Heart left ventricle (tissue), 16 donors: Measurements from ENCODE around the gene ZRANB1. TPM values are rescaled to one million over a fixed set of nuclear protein-coding genes. Genes with fewer than 3 reads are reported as not detected.

Experiments used
- ATAC-seq, 4 donors: fragments of 200-7000 bp; cut with Tn5 transposase; one replicate each; pipeline ENCODE4 v1.9.1; 2020 to 2022; ENCODE audit warnings: moderate library complexity in 4 of 4, mild to moderate bottlenecking in 3 of 4, moderate number of reproducible peaks in 1 of 4
- DNase-seq, 5 donors: peaks; one replicate each; pipeline ENCODE4 v3.0.0-alpha.2; 2020
- H3K27ac ChIP-seq, 12 donors: fragments of 200-600 bp; sonication (generic) in 4 of 12; one replicate each; pipeline versions ENCODE4 v1.5.0 to v1.8.0; 2016 to 2022; ENCODE audit warnings: mild to moderate bottlenecking in 2 of 12
- H3K27me3 ChIP-seq, 9 donors: fragments of 200-600 bp; sonication (generic) in 2 of 9; one replicate each; pipeline versions ENCODE4 v1.5.1 to v1.8.0; 2016 to 2022; ENCODE audit warnings: mild to moderate bottlenecking in 3 of 9
- H3K36me3 ChIP-seq, 9 donors: fragments of 200-600 bp; sonication (generic) in 2 of 9; one replicate each; pipeline versions ENCODE4 v1.5.0 to v1.8.0; 2018 to 2022; ENCODE audit warnings: mild to moderate bottlenecking in 2 of 9
- H3K4me1 ChIP-seq, 12 donors: fragments of 200-600 bp; sonication (generic) in 4 of 12; one replicate each; pipeline versions ENCODE4 v1.5.0 to v1.8.0; 2016 to 2022; ENCODE audit warnings: mild to moderate bottlenecking in 3 of 12
- H3K4me3 ChIP-seq, 12 donors: fragments of 200-600 bp; sonication (generic) in 4 of 12; one replicate each; pipeline versions ENCODE4 v1.5.0 to v1.8.0; 2017 to 2022; ENCODE audit warnings: mild to moderate bottlenecking in 9 of 12, moderate library complexity in 4 of 12
- H3K9me3 ChIP-seq, 12 donors: fragments of 200-600 bp; sonication (generic) in 4 of 12; one replicate each; pipeline versions ENCODE4 v1.5.0 to v1.8.0; 2016 to 2022; ENCODE audit warnings: mild to moderate bottlenecking in 1 of 12
- CTCF ChIP-seq, 12 donors: fragments of 200-600 bp; sonication (generic) in 4 of 12; IDR thresholded peaks; one replicate each; pipeline versions ENCODE4 v1.5.0 to v1.8.0; 2018 to 2022; ENCODE audit warnings: antibody characterized with exemption in 12 of 12, mild to moderate bottlenecking in 5 of 12
- POLR2A ChIP-seq, 2 donors: fragments of 450-650 bp; IDR thresholded peaks; one replicate each; pipeline ENCODE4 v1.6.1; 2017; ENCODE audit warnings: antibody characterized with exemption in 2 of 2, mild to moderate bottlenecking in 2 of 2, moderate library complexity in 2 of 2
- WGBS, 4 donors: extraction: QIAGEN DNeasy Blood & Tissue Kit in 2 of 4; methylation state at CpG; one replicate each; pipeline versions ENCODE4 v1.1.5 to v1.1.7; 2013 to 2018; 5-methylcytosine and 5-hydroxymethylcytosine counted together
- intact Hi-C, 10 donors: fragments of 100-400 bp; cut with DNase I; formaldehyde crosslinking; loops; one replicate each; pipeline versions ENCODE4 v1.11.1 to v1.14.2; 2022
- polyA plus RNA-seq, 2 donors: library from polyadenylated mRNA; stranded (reverse); fragments of 200-250 nt; gene quantifications; one replicate each; pipeline ENCODE4 v1.2.3, GENCODE V29; 2013
- total RNA-seq, 9 donors: library from RNA; depleted of rRNA in 2 of 9; stranded (reverse); fragments of >200 nt in 2 of 9; fragmentation: NEBNext Ultra II Directional in 3 of 9; extraction: Animal tissue kit (Norgen Biotek cat#: 25700) in 3 of 9; gene quantifications; one replicate each; pipeline versions ENCODE4 v1.1.0 to v1.2.4, GENCODE V29; 2016 to 2023
- donor health status: ischemic (EF 13 %, LVEDD 7.1; RV severe dilation, severe dysfunction).
- donor health status: healthy with polysubstance abuse.
- donor health status: DM: no; HTN: yes; CAD: no.
- donor health status: DM: no; HTN: no; CAD: no.
- donor health status: ischemic (EF 25% LVEDD 6.9; RV normal size, moderate dysfunction).
- donor health status: ischemic (EF 25% LVEDD 5.7; RV mildly dilated, moderate dysfunction).
- donor health status: healthy.
- donor health status: DM: yes; HTN: yes; CAD: no.
- donor health status: ischemic (EF 35%, LVEDD 5.7; RV mildly dilated, moderate dysfunction).
- donor health status: nonischemic (EF 11% LVEDD 7.7; RV severe dilation, severe dysfunction).
- donor health status: DM: yes; HTN: yes; CAD: no.
- donor health status: PGD.
- donor health status: ischemic (EF 29% LVEDD 5.4; RV normal size, mild dysfunction).
- donor health status: nonischemic (EF 23%, LVEDD 6.1; RV moderate dilation, normal function).

The ZRANB1 gene
- total and polyA plus RNA-seq, 11 donors = 11.4 to 31.3 (median 25.6) TPM

- intact Hi-C loops = loop anchor here in 1 of 10 donors (10.0 kb wide), 1 partner anchor 336 kb away; no protein-coding TSS in a partner anchor
- TF ChIP-seq CTCF (IDR thresholded peaks at IDR 0.05) (no peak), POLR2A (IDR thresholded peaks at IDR 0.05) (no peak)
- Histone ChIP-seq H3K4me3 (no peak overlapping the region), H3K4me1 (peaks cover 0 to 86% (median 44%) of the 10 kb centered on the region in 12 donors), H3K27me3 (no peaks in the 10 kb centered on the region), H3K36me3 (peaks cover 0 to 24% (median 0%) of the 10 kb centered on the region in 9 donors), H3K9me3 (no peaks in the 10 kb centered on the region), H3K27ac (no peak overlapping the region)
- WGBS, 4 donors = 90 to 94% (median 93%) methylated on average over 22 of the region's 22 CpGs
- DNase-seq (peak in 2 of 5 donors; percentile 13 to 37), ATAC-seq (no peak)
Observed at GRCh38 chr10:125008689-125009638, 67.0 kb downstream of the ZRANB1 start.

GRCh38 chr10:125009661-125010161, 67.8 kb downstream of the ZRANB1 start:
- no peaks in the 10 kb centered on the region for H3K9me3 ChIP-seq
- TF ChIP-seq POLR2A (IDR thresholded peaks at IDR 0.05) (no peak), CTCF (IDR thresholded peaks at IDR 0.05) (no peak)
- no peak for ATAC-seq
- H3K4me3 ChIP-seq = no peak overlapping the region
- peak in 2 of 5 donors; percentile 17 to 18 for DNase-seq
- no peak overlapping the region for H3K27ac ChIP-seq
- intact Hi-C loops = loop anchor here in 1 of 10 donors (10.0 kb wide), 1 partner anchor 335 kb away; no protein-coding TSS in a partner anchor
- WGBS, 4 donors = 82 to 91% (median 89%) methylated on average over 15 of the region's 15 CpGs
- H3K36me3 ChIP-seq = peaks cover 0 to 19% (median 0%) of the 10 kb centered on the region in 9 donors
- peaks cover 4 to 90% (median 52%) of the 10 kb centered on the region in 12 donors for H3K4me1 ChIP-seq
- H3K27me3 ChIP-seq = no peaks in the 10 kb centered on the region

- Histone ChIP-seq H3K36me3 (peaks cover 0 to 12% (median 0%) of the 10 kb centered on the region in 9 donors), H3K9me3 (no peaks in the 10 kb centered on the region), H3K27me3 (no peaks in the 10 kb centered on the region), H3K27ac (peak overlapping the region in 6 of 12 donors; percentile 67 to 81 (median 78)), H3K4me3 (no peak overlapping the region), H3K4me1 (peaks cover 9 to 90% (median 58%) of the 10 kb centered on the region in 12 donors)
- ATAC-seq (no peak), DNase-seq (peak in 2 of 5 donors; percentile 17 to 18)
- 74 to 80% (median 78%) methylated on average over 5 of the region's 5 CpGs for WGBS, 4 donors
- intact Hi-C loops = no loop called here
- TF ChIP-seq CTCF (IDR thresholded peaks at IDR 0.05) (no peak), POLR2A (IDR thresholded peaks at IDR 0.05) (no peak)
Observed at GRCh38 chr10:125010362-125010761, 68.4 kb downstream of the ZRANB1 start.
